ENCODE measurements around the gene PRKAB1. TPM values are rescaled to one million over a fixed set of nuclear protein-coding genes. Genes with fewer than 3 reads are reported as not detected.

Gene PRKAB1
- total RNA-seq, 2 donors from 2014 or later, result 9.3 to 10.9 TPM

GRCh38 chr12:119686355-119686754 lies 18.4 kb downstream of the PRKAB1 start:
- TF ChIP-seq CTCF (IDR thresholded peaks at IDR 0.05), result no peak
- no peak for DNase-seq (ENCODE audit: low spot score)
- Histone ChIP-seq H3K36me3 (peaks cover 6% of the 10 kb centered on the region), H3K27me3 (no peaks in the 10 kb centered on the region), H3K4me3 (no peak overlapping the region), H3K9me3 (no peaks in the 10 kb centered on the region), H3K27ac (no peak overlapping the region), H3K4me1 (peaks cover 0 to 11% of the 10 kb centered on the region in 2 donors)

- Histone ChIP-seq H3K27ac (no peak overlapping the region), H3K9me3 (no peaks in the 10 kb centered on the region), H3K4me1 (peaks cover 0 to 10% of the 10 kb centered on the region in 2 donors), H3K27me3 (no peaks in the 10 kb centered on the region), H3K4me3 (no peak overlapping the region), H3K36me3 (peaks cover 2% of the 10 kb centered on the region)
- DNase-seq (ENCODE audit: low spot score), result no peak
- TF ChIP-seq CTCF (IDR thresholded peaks at IDR 0.05), result no peak
These were observed 18.8 kb downstream of the PRKAB1 start for GRCh38 chr12:119686776-119687175.

- TF ChIP-seq CTCF (IDR thresholded peaks at IDR 0.05), result no peak
These were observed 19.5 kb downstream of the PRKAB1 start for GRCh38 chr12:119687406-119687805.

GRCh38 chr12:119687879-119688278 lies 19.9 kb downstream of the PRKAB1 start:
- no peak for DNase-seq (ENCODE audit: low spot score)
- Histone ChIP-seq H3K4me1 (peaks cover 0 to 12% of the 10 kb centered on the region in 2 donors), H3K27ac (no peak overlapping the region), H3K9me3 (no peaks in the 10 kb centered on the region), H3K4me3 (no peak overlapping the region), H3K36me3 (no peaks in the 10 kb centered on the region), H3K27me3 (no peaks in the 10 kb centered on the region)
- no peak for TF ChIP-seq CTCF (IDR thresholded peaks at IDR 0.05)

More at GRCh38 chr12:119687406-119687805, 19.5 kb downstream of the PRKAB1 start:
- DNase-seq (ENCODE audit: low spot score), result no peak
- H3K4me3 ChIP-seq, result no peak overlapping the region
- H3K4me1 ChIP-seq, result peaks cover 0 to 10% of the 10 kb centered on the region in 2 donors
- H3K27ac ChIP-seq, result no peak overlapping the region
- H3K36me3 ChIP-seq, result no peaks in the 10 kb centered on the region
- no peaks in the 10 kb centered on the region for H3K9me3 ChIP-seq
- no peaks in the 10 kb centered on the region for H3K27me3 ChIP-seq

GRCh38 chr12:119689935-119690500 lies 22.1 kb downstream of the PRKAB1 start:
- H3K36me3 ChIP-seq, result no peaks in the 10 kb centered on the region
- peaks cover 0 to 20% of the 10 kb centered on the region in 2 donors for H3K4me1 ChIP-seq
- no peak overlapping the region for H3K27ac ChIP-seq
- H3K27me3 ChIP-seq, result no peaks in the 10 kb centered on the region
- no peak for DNase-seq (ENCODE audit: low spot score)
- TF ChIP-seq CTCF (IDR thresholded peaks at IDR 0.05), result no peak
- H3K4me3 ChIP-seq, result no peak overlapping the region
- H3K9me3 ChIP-seq, result no peaks in the 10 kb centered on the region
